A673 (cell line): ENCODE measurements around the gene JAML.

Experiments
- CTCF ChIP-seq: fragments of 300-800, 200-600 bp; sonication (generic); conservative IDR thresholded peaks from 2 replicates; pipeline ENCODE4 v1.5.1; 2017; ENCODE audit warnings: low read depth, mild to moderate bottlenecking, antibody characterized with exemption, low read length, moderate library complexity, mixed read lengths
- EZH2 ChIP-seq: fragments of 200-600 bp; sonication (generic); IDR thresholded peaks from 2 replicates; pipeline ENCODE4 v1.6.1; 2017; ENCODE audit warnings: borderline replicate concordance, low read depth, mild to moderate bottlenecking, mixed read lengths, antibody characterized with exemption, low read length; ENCODE audit not compliant: poor library complexity, severe bottlenecking

- TF ChIP-seq CTCF (no peak), EZH2 (no peak)
These were observed 76.6 kb downstream of the JAML start for GRCh38 chr11:118148240-118148639.
